GM12872 (cell line): ENCODE results near the gene KCNAB3.
A peak's percentile ranks its signal among the peaks of the same experiment; 100 is the strongest.

Experiments
- TF ChIP-seq, protein P1 (sequence below): IDR thresholded peaks from 3 replicates; pipeline ENCODE4 v1.5.1; 2011; ENCODE audit warnings: low read depth, mild to moderate bottlenecking, low read length, moderate library complexity; ENCODE audit not compliant: insufficient read depth

The KCNAB3 gene

DNA sequence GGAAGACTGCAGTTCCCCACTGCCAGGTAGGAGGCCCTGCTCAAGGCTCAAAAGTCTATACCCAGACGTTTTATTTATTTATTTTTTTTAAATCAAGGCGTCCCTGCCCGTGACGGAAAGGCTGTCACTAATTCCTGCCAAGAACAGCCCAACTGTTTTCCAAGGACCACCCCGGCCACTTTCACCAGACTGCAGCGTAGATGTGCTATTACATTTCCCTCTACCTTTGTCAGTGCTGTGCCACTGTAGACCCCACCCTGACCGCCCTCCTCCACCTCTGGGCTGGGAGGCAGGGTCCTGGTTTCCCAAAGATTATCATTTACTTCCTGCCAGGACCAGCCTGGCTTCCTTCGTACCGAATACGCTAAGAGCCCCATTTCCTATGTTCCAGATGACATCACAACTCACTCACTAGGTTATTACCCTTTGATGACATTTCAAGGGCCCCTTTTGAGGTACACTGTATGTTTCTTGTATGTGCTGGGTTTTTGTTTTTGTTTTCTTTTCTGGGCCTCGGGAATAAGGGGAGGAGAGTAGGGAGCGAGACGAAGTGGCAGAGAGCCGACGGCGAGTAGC is 7.3 kb downstream of the KCNAB3 start:
- TF ChIP-seq, protein P1, sequence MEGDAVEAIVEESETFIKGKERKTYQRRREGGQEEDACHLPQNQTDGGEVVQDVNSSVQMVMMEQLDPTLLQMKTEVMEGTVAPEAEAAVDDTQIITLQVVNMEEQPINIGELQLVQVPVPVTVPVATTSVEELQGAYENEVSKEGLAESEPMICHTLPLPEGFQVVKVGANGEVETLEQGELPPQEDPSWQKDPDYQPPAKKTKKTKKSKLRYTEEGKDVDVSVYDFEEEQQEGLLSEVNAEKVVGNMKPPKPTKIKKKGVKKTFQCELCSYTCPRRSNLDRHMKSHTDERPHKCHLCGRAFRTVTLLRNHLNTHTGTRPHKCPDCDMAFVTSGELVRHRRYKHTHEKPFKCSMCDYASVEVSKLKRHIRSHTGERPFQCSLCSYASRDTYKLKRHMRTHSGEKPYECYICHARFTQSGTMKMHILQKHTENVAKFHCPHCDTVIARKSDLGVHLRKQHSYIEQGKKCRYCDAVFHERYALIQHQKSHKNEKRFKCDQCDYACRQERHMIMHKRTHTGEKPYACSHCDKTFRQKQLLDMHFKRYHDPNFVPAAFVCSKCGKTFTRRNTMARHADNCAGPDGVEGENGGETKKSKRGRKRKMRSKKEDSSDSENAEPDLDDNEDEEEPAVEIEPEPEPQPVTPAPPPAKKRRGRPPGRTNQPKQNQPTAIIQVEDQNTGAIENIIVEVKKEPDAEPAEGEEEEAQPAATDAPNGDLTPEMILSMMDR = no peak

DNA sequence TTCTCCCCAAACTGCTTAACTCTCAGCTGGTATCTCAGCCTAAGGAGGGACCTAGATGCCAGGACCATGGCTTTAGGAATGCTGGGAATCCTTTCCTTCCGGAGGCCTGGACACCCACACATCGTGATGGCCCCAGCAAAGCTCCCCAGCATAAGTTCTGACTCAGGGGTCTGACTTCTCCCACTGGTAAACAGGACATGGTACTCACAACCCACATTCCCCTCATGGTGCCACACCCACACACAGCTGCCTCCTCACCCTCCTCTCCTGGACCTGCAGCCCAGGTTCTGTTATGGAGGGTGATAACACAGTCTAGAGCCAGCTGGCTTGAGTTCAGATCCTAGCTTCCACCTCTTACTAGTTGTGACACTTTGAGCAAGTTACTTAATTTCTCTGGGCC is 12.8 kb downstream of the KCNAB3 start:
- TF ChIP-seq, protein P1 = no peak

DNA sequence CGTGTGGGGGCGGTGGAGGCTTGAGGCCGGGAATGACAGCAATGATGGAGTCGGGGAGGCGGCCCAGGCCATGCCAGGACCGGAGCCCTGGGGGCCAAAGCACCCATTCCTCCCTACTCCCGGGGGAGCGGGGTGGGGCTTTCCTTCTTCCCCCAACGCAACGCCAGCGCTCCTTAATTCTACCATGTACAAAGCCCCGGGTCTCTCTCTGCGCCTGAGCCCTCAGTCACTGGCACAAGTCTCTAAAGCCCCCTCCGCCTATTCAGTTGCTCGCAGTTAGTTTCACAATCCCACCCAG is 13.3 kb downstream of the KCNAB3 start:
- TF ChIP-seq, protein P1 = no peak

DNA sequence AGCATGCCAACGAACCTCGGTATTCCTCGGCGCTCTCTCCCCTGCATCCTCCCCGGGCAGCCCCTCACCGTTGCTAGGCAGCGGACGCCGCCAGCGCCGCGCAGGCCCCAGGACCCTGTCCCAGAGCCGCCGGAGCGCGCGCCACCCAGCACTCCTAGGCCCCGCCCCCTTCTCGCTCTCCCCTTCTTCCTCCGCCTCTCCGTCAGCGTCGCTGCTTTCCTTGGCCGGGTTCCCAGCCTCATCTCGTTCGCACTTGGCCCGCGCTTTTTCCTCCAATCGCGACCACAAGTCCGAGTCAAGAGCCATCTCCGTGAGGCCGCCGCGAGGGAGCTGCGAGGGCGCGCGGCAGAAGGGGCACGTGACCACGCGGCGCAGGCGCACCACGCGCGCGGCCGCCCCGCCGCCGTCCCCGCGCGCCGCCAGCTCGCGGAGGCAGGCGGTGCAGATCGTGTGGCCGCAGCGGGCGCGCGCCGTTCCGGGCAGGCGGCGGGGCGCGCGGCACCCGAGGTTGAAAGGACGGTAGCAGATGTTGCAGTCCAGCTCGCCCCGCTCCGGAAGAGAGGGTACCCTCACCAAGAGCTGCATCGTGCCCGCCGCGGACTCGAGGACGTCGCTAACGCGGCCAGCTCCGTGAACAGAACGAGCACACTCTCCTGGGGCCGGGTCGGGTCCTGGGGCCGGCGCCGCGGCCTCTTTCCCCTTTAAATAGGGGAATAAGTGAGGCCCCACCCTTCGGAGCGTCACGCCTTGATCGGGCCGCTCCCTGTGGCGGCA is 13.9 kb downstream of the KCNAB3 start, which contains the start of gene RNF227:
RNF227 (minus strand) TSS at position 679 of the 774 bp plus-strand sequence; CDS start at position 585, 94 bp downstream.
- TF ChIP-seq, protein P1 = no peak

DNA sequence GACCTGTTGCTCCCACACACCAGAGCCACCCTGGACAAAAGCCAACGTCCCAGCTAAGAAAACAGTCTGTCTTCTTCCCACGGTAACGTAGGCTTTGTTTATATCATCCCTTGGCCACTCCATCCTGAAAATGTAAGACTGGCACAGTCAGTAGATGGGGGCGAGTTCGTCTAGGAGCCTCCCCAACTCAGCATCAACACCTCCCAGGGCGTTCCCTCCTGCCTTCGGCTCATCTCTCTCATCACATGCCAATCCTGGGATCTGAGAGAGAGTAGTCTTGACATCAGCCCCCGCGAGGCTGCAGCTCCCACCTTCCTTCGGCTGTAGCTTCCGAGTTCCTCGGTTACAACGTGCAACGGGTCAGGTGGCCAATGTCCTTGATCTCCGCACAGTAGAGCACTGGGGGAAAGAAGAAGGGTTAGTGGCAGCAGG is 14.5 kb downstream of the KCNAB3 start:
- TF ChIP-seq, protein P1 = no peak

DNA sequence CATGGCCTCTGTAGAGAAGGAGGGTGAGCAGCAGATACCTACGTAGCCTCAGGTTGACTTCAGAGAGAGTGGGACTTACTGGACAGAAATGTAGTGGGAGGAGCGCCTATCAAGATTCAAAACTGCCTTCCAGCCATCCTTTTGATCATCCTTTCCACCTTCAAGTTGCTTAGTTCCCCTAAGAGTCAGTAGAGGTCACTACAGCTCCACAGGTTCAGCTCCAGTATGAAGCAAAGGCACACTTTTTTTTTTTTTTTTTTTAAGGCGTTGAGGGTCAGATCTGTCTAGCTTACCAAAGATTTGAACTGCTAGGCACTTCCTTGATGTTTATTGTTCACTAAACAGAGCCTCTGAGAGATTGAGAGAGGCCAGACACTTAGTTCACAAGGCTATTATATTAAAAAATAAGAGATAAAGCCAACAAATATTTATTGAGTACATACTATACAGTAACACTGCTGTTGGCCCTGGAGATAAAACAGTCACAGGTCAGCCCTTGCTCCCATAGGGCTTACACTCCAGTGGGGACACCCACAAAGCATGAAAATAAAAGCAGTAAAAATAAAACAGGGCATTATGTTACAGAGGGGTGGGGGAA is 16.6 kb downstream of the KCNAB3 start:
- TF ChIP-seq, protein P1 = peak; percentile 84

DNA sequence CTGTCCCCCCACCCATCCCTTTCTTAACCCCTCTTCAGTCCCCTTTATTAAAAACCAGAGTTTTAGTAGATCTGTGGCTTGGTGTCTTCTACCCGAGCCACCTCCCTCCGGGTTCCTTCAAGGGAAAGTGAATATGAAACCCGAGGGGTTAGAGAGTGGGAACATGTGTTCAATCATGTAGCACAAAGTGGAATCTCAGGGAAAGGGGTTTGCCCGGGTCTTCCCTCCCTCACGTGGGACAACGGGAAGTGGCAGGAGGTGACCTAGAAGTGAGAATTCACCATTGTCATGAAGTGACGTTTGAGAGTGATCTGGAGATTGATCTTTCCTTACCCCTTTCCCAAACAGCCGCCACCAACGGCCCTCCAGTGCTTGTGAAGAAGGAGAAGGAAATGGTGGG is 18.5 kb downstream of the KCNAB3 start:
- TF ChIP-seq, protein P1 = no peak
